GM23338 (cell line): ENCODE data around the gene MYO6. TPM values are rescaled to one million over a fixed set of nuclear protein-coding genes. Genes with fewer than 3 reads are reported as not detected.

ENCODE experiments used
- ATAC-seq: fragments of 200-7000 bp; cut with Tn5 transposase; 3 replicates; pipeline ENCODE4 v1.9.1; 2020
- DNase-seq: peaks from one replicate; pipeline ENCODE4 v3.0.0-alpha.2; 2015; ENCODE audit warnings: low spot score
- H2AFZ ChIP-seq: fragments of 200-600 bp; sonication (generic); 2 replicates; pipeline ENCODE4 v1.8.0; 2016; ENCODE audit warnings: antibody characterized with exemption, mild to moderate bottlenecking, moderate library complexity
- H3F3A ChIP-seq: fragments of 200-600 bp; sonication (generic); replicated peaks from 2 replicates; pipeline ENCODE4 v1.8.0; 2017; ENCODE audit warnings: antibody characterized with exemption, mixed run types, low read depth
- H3K27ac ChIP-seq: fragments of 200-600 bp; sonication (generic); 2 replicates; pipeline ENCODE4 v1.6.1; 2016; ENCODE audit warnings: low read depth
- H3K27me3 ChIP-seq: fragments of 200-600 bp; sonication (generic); 2 replicates; pipeline ENCODE4 v1.8.0; 2016; ENCODE audit warnings: mild to moderate bottlenecking, mixed run types, moderate library complexity; ENCODE audit not compliant: insufficient read depth
- H3K36me3 ChIP-seq: fragments of 200-600 bp; sonication (generic); 2 replicates; pipeline ENCODE4 v1.8.0; 2016; ENCODE audit warnings: mild to moderate bottlenecking; ENCODE audit not compliant: insufficient read depth
- H3K4me1 ChIP-seq: fragments of 200-600 bp; sonication (generic); 2 replicates; pipeline ENCODE4 v1.8.0; 2016; ENCODE audit warnings: mild to moderate bottlenecking, moderate library complexity; ENCODE audit not compliant: insufficient read depth
- H3K4me2 ChIP-seq: fragments of 200-600 bp; sonication (generic); 2 replicates; pipeline ENCODE4 v1.7.1; 2017; ENCODE audit warnings: mixed run types
- H3K4me3 ChIP-seq: fragments of 200-600 bp; sonication (generic); 2 replicates; pipeline ENCODE4 v1.6.1; 2016; ENCODE audit warnings: mixed run types
- H3K79me2 ChIP-seq: fragments of 200-600 bp; sonication (generic); replicated peaks from 2 replicates; pipeline ENCODE4 v1.8.0; 2017; ENCODE audit warnings: mild to moderate bottlenecking; ENCODE audit not compliant: insufficient read depth
- H3K9me2 ChIP-seq: fragments of 200-600 bp; sonication (generic); 2 replicates; pipeline ENCODE4 v1.8.0; 2017; ENCODE audit not compliant: insufficient read depth
- H4K20me1 ChIP-seq: fragments of 200-600 bp; sonication (generic); replicated peaks from 2 replicates; pipeline ENCODE4 v1.8.0; 2017; ENCODE audit warnings: mild to moderate bottlenecking; ENCODE audit not compliant: insufficient read depth
- H3K27ac Mint-ChIP-seq: 2 replicates; pipeline ENCODE4 v1.8.0; 2020; ENCODE audit warnings: inconsistent platforms, mild to moderate bottlenecking, moderate library complexity, mixed read lengths
- H3K27me3 Mint-ChIP-seq: 3 replicates; pipeline ENCODE4 v1.8.0; 2022; ENCODE audit warnings: low read depth, mild to moderate bottlenecking, moderate library complexity, mixed read lengths, inconsistent platforms; ENCODE audit not compliant: insufficient read depth, poor library complexity
- H3K36me3 Mint-ChIP-seq: 3 replicates; pipeline ENCODE4 v1.8.0; 2021; ENCODE audit warnings: low read depth, mild to moderate bottlenecking, inconsistent platforms, moderate library complexity, mixed read lengths
- H3K4me1 Mint-ChIP-seq: 3 replicates; pipeline ENCODE4 v1.8.0; 2020; ENCODE audit warnings: mild to moderate bottlenecking, inconsistent platforms, mixed read lengths
- H3K4me3 Mint-ChIP-seq: 3 replicates; pipeline ENCODE4 v1.8.0; 2021; ENCODE audit warnings: moderate library complexity, mild to moderate bottlenecking, inconsistent platforms, mixed read lengths
- H3K9me3 Mint-ChIP-seq: 3 replicates; pipeline ENCODE4 v1.8.0; 2020; ENCODE audit warnings: moderate library complexity, mild to moderate bottlenecking, inconsistent platforms, mixed read lengths
- CREB1 ChIP-seq: fragments of 250-450 bp; sonication (Bioruptor Pico); IDR thresholded peaks from 2 replicates; pipeline ENCODE4 v1.5.0; 2020; ENCODE audit warnings: low read depth, mild to moderate bottlenecking, moderate library complexity
- CTCF ChIP-seq, 2 experiments: fragments of 200-600 bp in 1 of 2; sonication (generic) in 1 of 2; conservative IDR thresholded peaks; 2 replicates each; pipeline versions ENCODE4 v1.5.1 to v1.6.1; 2016 to 2017; ENCODE audit warnings: antibody characterized with exemption in 2 of 2, low read depth in 2 of 2, mild to moderate bottlenecking in 2 of 2, moderate library complexity in 1 of 2
- ETS1 ChIP-seq: IDR thresholded peaks from 2 replicates; pipeline ENCODE4 v1.6.1; 2016; ENCODE audit warnings: antibody characterized with exemption
- EZH2 ChIP-seq: fragments of 200-600 bp; sonication (generic); IDR thresholded peaks from one replicate; pipeline ENCODE4 v1.8.0; 2017; ENCODE audit warnings: antibody characterized with exemption, mild to moderate bottlenecking, low read depth; ENCODE audit not compliant: unreplicated experiment
- EZH2phosphoT487 ChIP-seq: fragments of 200-600 bp; sonication (generic); IDR thresholded peaks from one replicate; pipeline ENCODE4 v1.8.1; 2018; ENCODE audit warnings: antibody characterized with exemption; ENCODE audit not compliant: unreplicated experiment
- JUNB ChIP-seq: IDR thresholded peaks from one replicate; pipeline ENCODE4 v1.6.1; 2016; ENCODE audit warnings: antibody characterized with exemption; ENCODE audit not compliant: unreplicated experiment
- NANOG ChIP-seq: IDR thresholded peaks from 2 replicates; pipeline ENCODE4 v1.6.1; 2016; ENCODE audit warnings: antibody characterized with exemption, borderline replicate concordance
- POLR2AphosphoS5 ChIP-seq: IDR thresholded peaks from 2 replicates; pipeline ENCODE4 v1.6.1; 2016; ENCODE audit warnings: antibody characterized with exemption, low read depth
- REST ChIP-seq: IDR thresholded peaks from one replicate; pipeline ENCODE4 v1.6.1; 2018; ENCODE audit warnings: antibody characterized with exemption; ENCODE audit not compliant: unreplicated experiment
- STAT1 ChIP-seq: IDR thresholded peaks from one replicate; pipeline ENCODE4 v1.6.1; 2016; ENCODE audit warnings: antibody characterized with exemption; ENCODE audit not compliant: unreplicated experiment
- ZNF114 ChIP-seq: fragments of 250-450 bp; sonication (Bioruptor Pico); IDR thresholded peaks from 2 replicates; pipeline ENCODE4 v1.5.0; 2020; ENCODE audit warnings: mild to moderate bottlenecking, moderate library complexity
- ZNF331 ChIP-seq: fragments of 250-450 bp; sonication (Bioruptor Pico); IDR thresholded peaks from 2 replicates; pipeline ENCODE4 v1.5.0; 2020; ENCODE audit warnings: low read depth, mild to moderate bottlenecking, moderate library complexity
- ZNF462 ChIP-seq: fragments of 250-450 bp; sonication (Bioruptor Pico); IDR thresholded peaks from 2 replicates; pipeline ENCODE4 v1.5.0; 2020; ENCODE audit warnings: mild to moderate bottlenecking, moderate library complexity
- polyA plus RNA-seq: library from polyadenylated mRNA; unstranded; fragments of >200 nt; fragmentation: Nextera tagmentation; extraction: Ambion mirVana; gene quantifications from 2 replicates; pipeline ENCODE4 v1.2.1, GENCODE V29; 2016
- total RNA-seq: library from RNA; depleted of rRNA; stranded (reverse); fragments of >200 nt; shearing (Covaris generic); gene quantifications from 2 replicates; pipeline ENCODE4 v1.2.3, GENCODE V29; 2014

MYO6 gene
- total and polyA plus RNA-seq, 2 experiments from 2014 or later: 21.8 to 33.0 TPM

- Histone ChIP-seq H3K36me3 (no peaks in the 10 kb centered on the region), H3K9me2 (no peaks in the 10 kb centered on the region), H3K4me2 (no peak overlapping the region), H3K4me3 (no peak overlapping the region), H2AFZ (no peak overlapping the region), H4K20me1 (no peaks in the 10 kb centered on the region), H3K27ac (no peak overlapping the region), H3K79me2 (no peaks in the 10 kb centered on the region), H3K27me3 (peaks cover 20% of the 10 kb centered on the region), H3F3A (no peaks in the 10 kb centered on the region), H3K4me1 (no peaks in the 10 kb centered on the region)
- no peak overlapping the region for H3K4me3 Mint-ChIP-seq
- no peak for TF ChIP-seq EZH2phosphoT487
- TF ChIP-seq STAT1: no peak
- no peak for TF ChIP-seq CREB1
- no peak for TF ChIP-seq EZH2
- TF ChIP-seq CTCF (conservative IDR thresholded peaks at IDR 0.05; ENCODE audit: low read depth in 2 of 2): no peak
- no peak for TF ChIP-seq POLR2AphosphoS5
- no peak for TF ChIP-seq JUNB
- no peak for TF ChIP-seq NANOG
- TF ChIP-seq ZNF331 (CRISPR knock-in tag): no peak
- no peak for TF ChIP-seq REST
- TF ChIP-seq ZNF462 (CRISPR knock-in tag): no peak
- no peak for TF ChIP-seq ZNF114 (CRISPR knock-in tag)
- no peak for TF ChIP-seq ETS1
- H3K36me3 Mint-ChIP-seq: peaks cover 3% of the 10 kb centered on the region; the same call in 1 of the 3 replicates
- H3K9me3 Mint-ChIP-seq: peaks cover 3% of the 10 kb centered on the region; the same call in 1 of the 3 replicates
- DNase-seq (no peak), ATAC-seq (no peak)
- H3K4me1 Mint-ChIP-seq: peaks cover 3% of the 10 kb centered on the region; the same call in 1 of the 3 replicates
- no peak overlapping the region for H3K27ac Mint-ChIP-seq
- H3K27me3 Mint-ChIP-seq: peaks cover 7% of the 10 kb centered on the region
Measured at GRCh38 chr6:75940564-75940963, 191.5 kb downstream of the MYO6 start.
